Upper lobe of left lung (tissue), 4 donors: ENCODE data around the gene MIEF1.

Experiments used
- POLR2A ChIP-seq, 4 donors: fragments of 450-650 bp; IDR thresholded peaks; one replicate each; pipeline ENCODE4 v1.5.1; 2016 to 2017; ENCODE audit warnings: antibody characterized with exemption in 4 of 4, mild to moderate bottlenecking in 2 of 4
- POLR2AphosphoS5 ChIP-seq, 2 donors: sonication (generic); formaldehyde crosslinking; IDR thresholded peaks; one replicate each; pipeline ENCODE4 v1.5.1; 2017; ENCODE audit warnings: antibody characterized with exemption in 2 of 2
- TF ChIP-seq, protein P1 (sequence below), 6 experiments: fragments of 450-650 bp in 4 of 6; fragments of 200-600 bp in 2 of 6; sonication (generic) in 2 of 6; IDR thresholded peaks; one replicate each; pipeline ENCODE4 v1.5.1; 2016 to 2019; ENCODE audit warnings: antibody characterized with exemption in 6 of 6

- no peak for TF ChIP-seq POLR2A (IDR thresholded peaks at IDR 0.05)
- TF ChIP-seq, protein P1, sequence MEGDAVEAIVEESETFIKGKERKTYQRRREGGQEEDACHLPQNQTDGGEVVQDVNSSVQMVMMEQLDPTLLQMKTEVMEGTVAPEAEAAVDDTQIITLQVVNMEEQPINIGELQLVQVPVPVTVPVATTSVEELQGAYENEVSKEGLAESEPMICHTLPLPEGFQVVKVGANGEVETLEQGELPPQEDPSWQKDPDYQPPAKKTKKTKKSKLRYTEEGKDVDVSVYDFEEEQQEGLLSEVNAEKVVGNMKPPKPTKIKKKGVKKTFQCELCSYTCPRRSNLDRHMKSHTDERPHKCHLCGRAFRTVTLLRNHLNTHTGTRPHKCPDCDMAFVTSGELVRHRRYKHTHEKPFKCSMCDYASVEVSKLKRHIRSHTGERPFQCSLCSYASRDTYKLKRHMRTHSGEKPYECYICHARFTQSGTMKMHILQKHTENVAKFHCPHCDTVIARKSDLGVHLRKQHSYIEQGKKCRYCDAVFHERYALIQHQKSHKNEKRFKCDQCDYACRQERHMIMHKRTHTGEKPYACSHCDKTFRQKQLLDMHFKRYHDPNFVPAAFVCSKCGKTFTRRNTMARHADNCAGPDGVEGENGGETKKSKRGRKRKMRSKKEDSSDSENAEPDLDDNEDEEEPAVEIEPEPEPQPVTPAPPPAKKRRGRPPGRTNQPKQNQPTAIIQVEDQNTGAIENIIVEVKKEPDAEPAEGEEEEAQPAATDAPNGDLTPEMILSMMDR (IDR thresholded peaks at IDR 0.05): no peak
- no peak for TF ChIP-seq POLR2AphosphoS5 (IDR thresholded peaks at IDR 0.05)
Measured at GRCh38 chr22:39535831-39536449, 33.9 kb downstream of the MIEF1 start.
